GM19468 (cell line): ENCODE measurements around the gene SLC51B.
A peak's percentile ranks its signal among the peaks of the same experiment; 100 is the strongest.
"Not testable (repeated sequence)": the region's sequence is repeated elsewhere in the genome, so short reads cannot be mapped to it uniquely, and the experiment has no call there.

Source experiments
- ATAC-seq: cut with Tn5 transposase; IDR thresholded peaks from one replicate; pipeline ENCODE4 v1.9.1; 2021; ENCODE audit warnings: mild to moderate bottlenecking, moderate library complexity, moderate number of reproducible peaks; ENCODE audit not compliant: unreplicated experiment; ENCODE audit errors: extremely low read depth

The SLC51B gene

DNA sequence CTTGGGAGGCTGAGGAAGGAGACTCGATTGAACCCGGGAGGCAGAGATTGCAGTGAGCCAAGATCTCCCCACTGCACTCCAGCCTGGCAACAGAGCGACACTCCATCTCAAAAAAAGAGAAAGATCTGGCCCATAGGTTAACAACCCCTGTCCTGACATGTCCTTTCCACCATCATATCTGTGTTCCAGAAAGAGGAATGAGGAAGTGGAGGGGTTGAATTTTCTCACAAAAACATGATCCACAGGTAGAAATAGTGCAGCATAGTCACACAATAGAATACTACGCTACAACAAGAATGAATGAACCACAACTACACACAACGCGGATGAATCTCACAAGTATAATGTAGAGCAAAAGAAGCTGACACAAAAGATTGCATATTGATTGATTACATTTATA is 4.7 kb upstream of the SLC51B start:
- no peak for ATAC-seq

DNA sequence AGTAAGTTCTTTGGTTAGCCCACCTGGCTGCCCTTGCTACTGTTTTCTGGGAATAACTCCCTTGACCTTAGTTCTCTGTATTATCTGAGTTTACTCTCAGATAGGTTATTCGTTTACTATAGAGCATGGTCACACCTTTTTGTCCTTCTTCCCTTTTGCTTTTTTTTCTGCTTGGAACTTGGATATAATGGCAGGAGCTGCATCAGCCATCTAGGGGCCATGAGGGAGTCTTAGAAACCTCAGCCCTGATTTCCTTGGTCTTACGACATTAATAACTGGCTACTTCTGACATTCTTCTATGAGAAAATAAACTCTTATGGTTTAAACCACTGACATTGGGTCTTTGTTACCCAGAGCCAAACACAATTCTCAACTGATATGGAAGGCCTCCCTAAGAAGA is 3.4 kb upstream of the SLC51B start:
- no peak for ATAC-seq

DNA sequence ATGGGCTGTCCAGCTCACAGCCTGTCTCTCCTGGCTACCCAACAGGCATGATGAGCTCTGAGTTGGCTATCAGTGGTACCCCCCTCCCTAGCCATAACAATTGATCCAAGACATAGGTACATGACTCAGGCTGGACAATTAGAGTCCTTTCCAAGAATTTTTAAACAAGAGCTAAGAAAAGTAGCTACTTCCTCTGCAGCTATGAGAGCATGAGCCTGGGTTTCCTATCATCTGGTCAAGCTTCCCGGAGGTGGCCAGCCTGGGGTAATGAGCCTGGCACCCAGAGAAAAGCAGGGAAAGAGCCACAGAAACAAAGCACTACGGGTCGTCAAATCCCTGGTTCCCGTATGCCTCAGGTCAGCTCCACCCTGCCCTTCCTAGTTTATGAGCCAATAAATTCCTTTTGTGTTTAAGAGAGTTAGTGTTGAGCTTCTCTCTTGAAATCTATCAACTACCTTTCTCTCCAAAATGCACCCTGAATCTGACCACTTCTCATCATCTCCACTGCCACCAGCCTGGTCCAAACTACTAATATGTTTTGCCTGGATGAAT is 2.3 kb upstream of the SLC51B start:
- no peak for ATAC-seq

DNA sequence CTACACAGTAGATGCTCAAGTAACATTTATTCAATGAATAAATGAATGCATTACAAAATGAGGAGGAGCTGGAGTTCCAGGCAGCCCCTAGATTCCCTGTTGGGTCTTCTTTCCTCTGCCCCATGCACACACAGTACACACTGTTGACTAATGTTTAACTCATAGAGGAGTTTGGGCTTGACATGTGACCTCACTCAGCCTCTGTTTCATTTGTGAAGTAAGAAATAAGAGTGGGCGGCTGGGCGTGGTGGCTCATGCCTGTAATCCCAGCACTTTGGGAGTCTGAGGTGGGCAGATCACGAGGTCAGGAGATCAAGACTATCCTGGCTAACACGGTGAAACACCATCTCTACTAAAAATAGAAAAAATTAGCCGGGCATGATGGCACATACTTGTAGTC is 969 bp upstream of the SLC51B start:
- not testable (repeated sequence) for ATAC-seq

DNA sequence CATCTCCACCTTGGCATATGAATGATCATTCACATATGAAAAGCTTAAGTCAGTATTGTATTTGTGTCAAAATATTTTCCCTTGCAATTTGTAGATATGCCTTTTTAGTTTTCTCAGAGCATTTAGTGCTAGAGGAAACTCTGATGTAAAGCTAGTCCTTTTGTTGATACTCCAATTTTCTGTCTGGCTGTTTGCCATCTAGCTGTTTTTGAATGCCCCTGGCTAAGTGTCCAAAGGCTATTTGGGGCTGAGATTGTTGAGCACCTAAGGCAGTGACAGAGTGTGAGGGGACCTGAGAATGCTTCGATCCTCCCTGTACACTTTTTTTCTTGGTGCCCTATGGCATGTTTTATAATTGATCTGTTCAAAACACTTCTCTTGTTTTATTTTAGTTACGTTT is 3.1 kb downstream of the SLC51B start:
- no peak for ATAC-seq

DNA sequence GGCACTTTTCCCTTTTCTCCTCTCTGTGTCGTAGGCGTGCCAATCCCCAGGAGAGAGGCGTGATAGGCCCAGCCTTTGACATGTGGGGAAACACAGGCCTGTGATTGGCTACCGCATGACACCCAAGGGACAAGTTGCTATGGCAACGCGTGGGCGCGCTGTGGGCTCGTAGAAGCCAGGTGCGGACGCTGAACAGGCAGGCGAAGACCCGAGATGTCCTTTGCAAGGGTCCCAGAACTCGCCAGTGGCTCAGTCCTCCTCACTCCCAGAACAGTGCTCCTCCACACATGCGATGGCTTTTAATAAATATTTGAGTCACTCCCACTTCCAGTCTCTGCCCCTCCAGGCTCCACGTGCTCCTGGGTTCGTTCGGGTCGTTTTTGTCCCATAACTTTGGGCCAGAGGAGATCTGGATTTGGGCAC is 4.2 kb downstream of the SLC51B start:
- peak; percentile 71 for ATAC-seq

DNA sequence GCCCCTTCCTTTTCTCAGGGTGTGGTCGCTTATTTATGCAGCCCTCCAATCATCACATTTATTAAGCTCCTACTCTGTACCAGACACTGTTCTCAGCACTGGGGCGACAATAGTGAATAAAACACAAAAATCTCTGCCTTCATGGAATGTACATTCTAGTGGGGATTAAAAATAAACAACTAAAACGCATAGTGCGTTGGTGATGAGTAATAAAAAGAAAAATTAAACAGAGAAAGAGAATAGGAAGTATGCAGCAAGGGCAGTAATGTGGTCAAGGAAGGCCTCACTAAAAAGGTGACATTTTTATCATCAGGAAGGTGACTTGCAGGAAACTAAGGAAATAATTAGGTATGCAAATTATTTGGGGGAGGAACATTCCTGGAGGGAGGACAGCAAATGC is 5.1 kb downstream of the SLC51B start:
- ATAC-seq: no peak

DNA sequence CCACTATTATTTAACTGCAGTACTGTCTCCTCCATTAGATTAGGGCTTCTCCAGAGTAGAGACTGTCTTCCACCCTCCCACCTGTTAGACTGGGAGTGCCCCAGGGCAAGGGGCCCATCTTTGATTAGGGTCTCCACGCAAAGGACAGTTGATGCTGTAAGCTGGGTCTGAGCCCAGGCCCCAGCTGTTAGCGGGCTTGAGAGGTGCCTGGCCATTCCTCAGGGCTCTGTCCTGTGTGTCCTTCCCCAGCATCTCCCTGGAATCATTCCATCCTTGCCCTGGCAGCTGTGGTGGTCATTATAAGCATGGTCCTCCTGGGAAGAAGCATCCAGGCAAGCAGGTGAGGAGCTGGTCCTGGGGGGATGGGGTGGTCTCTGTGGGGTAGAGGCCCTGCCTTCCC is 6.1 kb downstream of the SLC51B start:
- ATAC-seq: no peak

DNA sequence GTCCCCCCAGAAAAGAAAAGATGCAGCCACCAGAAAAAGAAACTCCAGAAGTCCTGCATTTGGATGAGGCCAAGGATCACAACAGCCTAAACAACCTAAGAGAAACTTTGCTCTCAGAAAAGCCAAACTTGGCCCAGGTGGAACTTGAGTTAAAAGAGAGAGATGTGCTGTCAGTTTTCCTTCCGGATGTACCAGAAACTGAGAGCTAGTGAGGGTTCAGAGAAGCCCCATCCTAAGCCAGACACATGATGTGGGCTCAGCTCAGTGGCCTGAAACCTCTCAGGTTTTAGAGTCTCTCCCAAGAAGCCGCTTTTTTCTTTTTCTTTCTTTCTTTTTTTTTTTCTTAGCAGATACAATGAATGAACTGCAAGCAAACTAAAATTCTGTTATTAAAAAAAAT is 7.8 kb downstream of the SLC51B start:
- no peak for ATAC-seq

DNA sequence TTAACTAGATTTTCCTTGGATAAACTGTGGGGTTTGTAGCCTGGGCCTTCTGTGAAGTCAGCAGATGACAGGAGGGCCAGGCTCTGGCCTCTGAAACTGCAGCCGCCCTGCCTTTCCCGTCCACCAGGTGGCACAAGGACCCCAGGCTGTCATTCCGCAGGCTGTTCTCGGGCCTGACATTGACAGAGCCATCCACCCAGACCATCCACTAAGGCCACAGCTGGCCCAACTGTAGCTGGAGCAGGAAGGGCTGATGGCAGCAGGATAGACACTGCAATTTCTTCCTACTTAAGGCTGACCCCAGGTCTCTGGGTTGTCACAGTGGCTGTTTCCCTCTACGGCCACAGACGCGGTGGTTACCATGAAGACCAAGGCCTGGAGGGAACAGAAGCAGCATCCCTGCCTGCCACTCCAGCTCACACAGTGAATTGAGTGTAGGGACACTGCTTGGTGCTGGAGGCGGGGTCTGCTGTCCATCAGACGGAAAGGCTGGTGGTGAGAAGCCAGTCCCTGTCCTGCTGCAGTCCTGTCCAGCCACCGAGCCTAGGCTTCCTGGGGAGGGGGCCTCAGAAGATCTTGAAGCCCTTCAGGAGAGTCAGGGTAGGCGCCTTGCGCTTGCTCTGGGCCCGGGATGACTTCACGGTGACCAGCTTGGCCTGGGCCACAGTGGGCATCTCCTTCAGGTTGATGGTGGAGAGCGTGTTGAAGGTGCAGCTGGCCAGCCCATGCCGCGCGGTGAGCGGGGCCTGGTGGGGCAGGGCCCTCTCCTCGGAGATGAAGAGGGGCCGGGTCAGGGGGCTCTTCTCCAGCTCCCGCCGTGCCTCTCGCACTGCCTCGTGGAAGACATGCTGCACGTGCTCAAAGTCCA is 9.4 kb downstream of the SLC51B start:
- ATAC-seq: no peak

DNA sequence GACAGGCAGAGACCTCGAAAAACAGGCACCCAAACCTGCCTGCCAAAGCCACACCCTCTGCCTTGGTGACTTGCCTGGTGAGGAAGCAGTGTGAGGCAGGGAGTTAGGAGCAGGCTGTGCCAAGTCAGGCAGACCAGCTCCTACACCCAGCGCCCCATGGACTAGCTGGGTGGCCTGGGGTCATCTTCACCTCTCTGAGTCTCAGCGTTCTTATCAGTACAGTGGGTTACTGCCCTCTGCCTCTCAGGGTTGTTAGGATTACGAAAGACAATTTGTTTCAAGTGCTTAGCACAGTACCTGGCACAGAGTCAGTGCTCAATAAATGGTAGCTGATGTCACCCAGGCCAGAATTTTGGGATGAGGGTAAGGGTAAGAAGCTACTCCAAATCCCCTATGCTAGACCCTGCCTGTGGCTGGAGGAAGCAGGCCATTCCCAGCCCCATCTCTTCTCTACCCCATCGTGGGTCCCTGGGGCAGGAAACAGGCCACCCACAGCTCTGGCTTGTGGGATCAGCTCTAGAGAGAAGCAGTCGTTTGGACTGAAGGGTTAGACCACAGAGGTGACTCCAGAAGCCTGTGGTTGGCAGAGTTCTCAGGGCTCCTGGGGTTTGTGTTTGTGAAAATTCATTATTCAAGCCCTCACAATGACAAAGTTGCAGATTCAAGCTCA is 10.1 kb downstream of the SLC51B start:
- ATAC-seq: no peak

DNA sequence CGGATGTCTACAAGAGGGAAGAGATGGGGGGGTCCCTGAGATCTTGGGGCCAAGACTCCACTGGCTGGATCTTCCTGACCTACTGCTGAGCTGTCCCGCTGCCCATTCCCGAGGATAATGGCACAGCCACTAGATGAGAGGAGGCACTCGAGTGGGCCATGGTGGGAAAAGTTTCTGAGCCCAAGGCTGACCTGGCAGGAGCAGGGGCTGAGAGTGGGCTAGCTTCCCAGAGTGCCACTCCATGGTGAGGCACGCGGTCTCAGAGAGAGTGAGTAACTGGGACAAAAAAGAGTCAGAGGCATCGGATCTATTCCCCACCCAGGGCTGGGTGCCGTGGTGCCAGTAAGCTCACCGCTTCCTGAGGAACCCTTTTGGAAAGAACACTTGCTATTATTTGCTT is 10.9 kb downstream of the SLC51B start:
- no peak for ATAC-seq

DNA sequence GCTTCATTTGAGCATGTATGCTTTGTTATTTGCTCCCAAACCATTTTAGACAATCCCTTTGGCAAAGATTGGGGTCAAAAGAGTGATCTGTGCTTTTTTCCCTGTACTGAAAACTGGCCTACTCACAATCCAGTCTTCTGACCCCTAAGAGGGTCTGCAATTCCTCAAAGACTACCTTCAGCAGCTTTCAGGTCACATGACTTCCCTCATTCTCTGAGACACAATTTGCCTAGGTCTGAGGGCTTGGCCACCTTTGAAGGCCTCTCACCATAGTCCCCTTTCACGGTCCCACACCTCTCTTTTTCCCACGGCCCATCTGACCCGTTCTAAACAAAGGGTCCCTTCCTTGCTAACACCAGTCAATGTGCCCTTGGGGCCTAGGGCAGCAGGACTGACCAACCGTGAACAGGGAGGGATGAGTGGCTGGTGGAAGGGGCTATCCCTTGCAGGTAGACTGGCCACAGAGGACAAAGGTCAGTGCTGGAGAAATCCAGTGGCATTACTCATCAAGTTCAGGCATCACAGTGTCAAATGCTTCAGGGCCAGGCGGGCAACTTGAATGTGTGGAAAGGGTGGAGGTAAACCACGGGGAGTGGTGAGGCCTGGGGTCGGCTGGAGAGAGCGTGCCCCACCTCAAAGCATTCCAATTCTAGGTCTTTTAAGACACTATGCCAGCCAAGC is 11.8 kb downstream of the SLC51B start:
- no peak for ATAC-seq

DNA sequence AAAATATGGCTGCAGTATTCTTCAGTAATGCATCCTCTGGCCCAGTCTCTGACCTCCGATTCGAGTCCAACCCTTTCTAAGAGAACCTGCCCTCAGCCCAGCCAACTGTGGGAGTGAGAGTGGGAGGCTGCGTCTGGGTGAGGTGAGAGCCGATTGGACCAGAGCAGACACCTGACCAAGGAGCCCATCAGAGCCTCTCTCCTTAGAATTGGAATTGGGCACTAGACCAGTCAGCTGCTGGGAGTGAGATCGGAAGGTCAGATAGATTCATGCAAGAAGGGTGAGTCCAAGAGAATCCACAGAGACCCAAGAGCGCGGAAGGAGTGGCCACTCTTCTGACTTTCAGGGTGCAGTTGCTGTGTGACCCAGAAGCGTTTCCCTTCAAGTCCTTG is 12.4 kb downstream of the SLC51B start:
- no peak for ATAC-seq

DNA sequence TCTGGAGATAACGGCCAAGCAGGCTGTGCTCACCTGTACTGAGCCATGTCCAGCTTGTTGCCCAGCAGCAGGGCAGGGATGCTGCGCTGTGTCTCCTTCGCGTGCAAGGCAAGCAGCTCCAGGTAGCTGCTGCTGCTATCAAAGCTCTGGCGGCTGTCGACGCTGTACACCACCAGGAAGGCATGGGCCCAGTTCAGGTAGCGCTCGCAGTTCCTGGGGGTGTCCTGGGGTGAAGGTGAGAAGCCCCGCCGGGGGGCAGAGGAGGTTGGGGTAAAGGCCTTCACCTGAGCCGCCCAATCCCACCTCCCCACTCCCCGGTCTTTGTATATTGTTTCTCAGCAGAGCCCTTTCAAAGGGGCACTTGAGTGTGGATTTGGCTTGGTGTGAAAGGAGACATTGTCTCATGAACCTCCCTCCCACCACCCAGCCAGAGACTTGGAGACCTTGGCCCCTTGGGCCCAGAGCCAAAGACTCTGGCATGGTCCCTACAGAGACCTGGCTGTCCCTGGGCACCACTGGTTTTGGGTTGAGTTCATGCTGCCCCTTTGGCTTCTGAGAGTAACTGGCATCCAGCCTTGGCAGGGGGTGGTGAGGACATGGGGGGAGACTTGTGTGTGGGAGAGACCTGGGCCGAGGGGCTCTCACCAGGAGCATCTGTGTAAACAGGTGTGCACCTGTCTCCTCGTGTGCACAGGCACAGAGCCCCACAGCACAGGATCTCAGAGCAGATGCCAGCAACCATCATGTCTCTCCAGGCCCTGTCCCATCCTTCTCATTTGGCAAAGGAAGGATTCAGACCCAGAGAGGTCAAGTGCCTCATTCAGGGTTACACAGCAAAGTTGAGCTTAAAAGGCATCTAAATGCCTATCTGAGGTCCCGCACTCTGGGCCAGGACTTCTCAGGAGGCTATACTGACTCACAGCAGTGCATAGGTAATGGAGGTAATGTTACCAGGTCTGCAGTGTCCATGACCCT is 13.5 kb downstream of the SLC51B start:
- no peak for ATAC-seq

DNA sequence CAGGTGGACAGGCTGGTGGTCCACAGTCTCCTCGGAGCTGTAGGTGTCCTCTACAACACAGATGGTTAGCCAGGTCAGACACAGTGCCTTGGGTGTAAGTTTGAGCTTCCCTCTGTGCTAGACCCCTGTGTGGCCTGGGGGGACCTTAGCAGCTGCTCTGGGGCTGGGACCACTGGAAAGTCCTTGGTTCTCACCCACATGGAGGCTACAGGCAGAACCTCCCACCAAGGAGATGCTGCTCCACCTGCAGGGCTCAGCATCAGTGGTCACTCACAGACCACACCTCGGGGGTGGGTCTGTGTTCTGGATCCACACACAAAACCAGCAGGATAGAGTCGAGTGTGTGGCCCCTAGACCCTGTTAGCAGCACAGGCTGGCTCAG is 14.2 kb downstream of the SLC51B start:
- no peak for ATAC-seq

DNA sequence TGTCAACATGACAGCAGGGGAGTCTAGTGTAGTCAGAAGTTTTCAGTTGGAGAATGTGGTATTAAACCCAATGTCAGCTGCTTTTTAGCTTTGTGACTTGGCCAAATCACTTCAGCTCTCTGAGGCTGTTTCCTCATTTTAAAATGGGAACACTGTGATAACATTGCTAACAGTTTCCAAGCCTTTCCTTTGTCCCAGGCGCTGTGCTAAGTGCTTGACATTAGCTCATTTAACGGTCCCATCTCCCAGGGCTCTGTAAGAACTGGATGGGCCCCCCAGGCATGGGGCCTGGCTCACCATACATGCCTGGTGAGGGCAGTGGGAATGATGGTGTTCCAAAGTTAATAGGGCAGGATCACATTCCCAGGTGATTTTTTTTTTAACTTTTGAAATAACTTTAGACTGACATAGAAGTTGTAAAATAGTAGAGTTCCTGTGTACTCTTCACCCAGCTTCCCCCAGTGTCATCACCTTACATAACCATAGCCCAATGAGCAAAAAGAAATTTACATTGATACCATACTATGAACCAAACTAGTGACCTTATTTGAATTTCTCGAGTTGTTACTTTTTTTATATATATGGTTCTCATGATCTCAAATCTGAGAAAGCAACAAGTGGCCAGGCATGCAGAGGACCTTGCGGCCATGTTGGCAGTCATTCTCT is 14.9 kb downstream of the SLC51B start:
- ATAC-seq: no peak

DNA sequence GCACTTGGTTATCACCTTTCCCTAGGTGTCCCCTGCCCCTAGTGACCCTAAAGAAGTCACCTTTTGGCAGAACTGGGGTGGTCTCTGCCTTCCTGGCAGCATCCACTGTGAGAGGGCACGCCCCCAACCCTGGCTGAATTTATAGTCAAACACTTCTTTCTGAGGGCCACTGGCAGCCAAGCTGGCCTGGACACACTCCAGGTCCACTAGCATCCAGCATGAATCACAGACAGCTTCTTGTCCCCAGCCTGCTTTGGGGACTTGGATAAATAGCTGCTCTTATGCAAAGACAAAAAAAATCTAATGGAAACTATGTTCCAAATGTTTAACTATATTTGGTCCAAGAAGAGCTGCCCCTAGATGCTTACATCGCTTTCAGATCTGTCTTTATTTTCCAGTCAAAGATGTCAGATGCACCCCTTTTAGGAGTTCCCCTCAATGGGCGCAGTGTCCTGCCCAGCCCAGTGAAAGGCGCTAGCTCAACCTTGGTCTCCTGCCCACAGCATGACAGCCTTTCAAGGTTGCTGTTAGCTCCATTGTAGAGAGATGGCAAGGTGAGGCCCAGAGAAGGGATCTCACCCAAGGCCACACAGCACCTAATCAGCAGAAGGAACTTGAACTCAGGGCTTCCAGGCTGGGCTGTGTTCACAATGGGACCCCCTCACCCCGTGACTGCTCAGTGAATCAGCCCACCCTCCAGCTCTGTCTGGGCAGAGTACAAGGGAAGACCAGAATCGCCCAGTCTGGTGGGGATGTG is 15.6 kb downstream of the SLC51B start:
- no peak for ATAC-seq

DNA sequence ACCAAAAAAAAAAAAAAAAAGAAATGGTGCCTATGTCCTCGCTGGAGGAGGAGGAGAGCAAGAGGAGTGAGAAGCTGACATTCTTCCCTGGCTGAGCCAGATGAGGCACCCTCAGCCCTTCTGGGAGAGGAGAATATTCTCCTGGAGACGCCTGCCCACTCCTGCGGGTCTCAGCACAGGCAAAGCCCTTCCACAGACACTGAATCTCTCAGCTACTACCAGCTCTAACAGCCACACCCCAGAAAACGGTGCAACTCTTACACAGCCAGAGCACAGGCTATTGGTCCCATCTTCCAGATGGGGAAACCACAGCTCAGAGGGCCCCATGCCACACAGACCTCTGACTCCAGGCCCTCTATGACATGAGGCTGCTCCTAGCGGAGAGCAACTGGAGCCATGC is 16.9 kb downstream of the SLC51B start:
- no peak for ATAC-seq
